B cell (primary cell): Measurements from ENCODE around the gene LGR5. TPM values are rescaled to one million over a fixed set of nuclear protein-coding genes. Genes with fewer than 3 reads are reported as not detected.

Experiments
- ATAC-seq: fragments of 200-7000 bp; cut with Tn5 transposase; one replicate; pipeline ENCODE4 v1.10.0; 2021; ENCODE audit warnings: low read depth, mild to moderate bottlenecking, moderate number of reproducible peaks, moderate library complexity
- CTCF ChIA-PET: fragments of 350-600 bp; sonication (Branson Sonifier 250); formaldehyde crosslinking; loops from one replicate; lab custom pipeline; 2021; ENCODE audit warnings: antibody characterized with exemption, inconsistent platforms; lab: Charles Lee
- POLR2A ChIA-PET: fragments of 350-600 bp; sonication (Branson Sonifier 250); formaldehyde crosslinking; loops from one replicate; lab custom pipeline; 2021; ENCODE audit warnings: antibody characterized with exemption; lab: Charles Lee
- DNase-seq: peaks from one replicate; pipeline ENCODE4 v3.0.0; 2013
- H2AFZ ChIP-seq: 2 replicates; pipeline ENCODE4 v1.6.1; 2012; ENCODE audit warnings: mild to moderate bottlenecking, low read depth, low read length; ENCODE audit not compliant: insufficient read depth, poor library complexity, severe bottlenecking
- H3K27ac ChIP-seq, 2 donors: 1 replicate in 1 of 2; 2 replicates in 1 of 2; pipeline ENCODE4 v1.5.1; 2012 to 2013; ENCODE audit warnings: low read length in 2 of 2, mild to moderate bottlenecking in 2 of 2, moderate library complexity in 1 of 2
- H3K27me3 ChIP-seq, 4 experiments: fragments of 200-600 bp in 1 of 4; sonication (generic) in 1 of 4; replicated peaks in 1 of 4; 1 replicate in 2 of 4; 2 replicates in 2 of 4; pipeline versions ENCODE4 v1.6.1 to v1.7.0; 2013 to 2016; ENCODE audit warnings: low read length in 3 of 4, mild to moderate bottlenecking in 2 of 4, mixed read lengths in 1 of 4, moderate library complexity in 1 of 4; ENCODE audit not compliant: insufficient read depth in 4 of 4, control insufficient read depth in 3 of 4; ENCODE audit errors: control extremely low read depth in 1 of 4
- H3K36me3 ChIP-seq, 2 experiments: replicated peaks in 1 of 2; 1 replicate in 1 of 2; 2 replicates in 1 of 2; pipeline versions ENCODE4 v1.6.1 to v1.7.1; 2013; ENCODE audit warnings: low read length in 1 of 2; ENCODE audit not compliant: insufficient read depth in 2 of 2, control insufficient read depth in 1 of 2; ENCODE audit errors: control extremely low read depth in 1 of 2, extremely low read depth in 1 of 2
- H3K4me1 ChIP-seq, 2 donors: fragments of 200-600 bp in 1 of 2; sonication (generic) in 1 of 2; 1 replicate in 1 of 2; 2 replicates in 1 of 2; pipeline versions ENCODE4 v1.5.1 to v1.6.1; 2013 to 2017; ENCODE audit warnings: low read length in 2 of 2; ENCODE audit not compliant: control insufficient read depth in 2 of 2, insufficient read depth in 2 of 2
- H3K4me2 ChIP-seq: replicated peaks from 2 replicates; pipeline ENCODE3; 2012; ENCODE audit warnings: mild to moderate bottlenecking, low read depth, low read length; ENCODE audit not compliant: poor library complexity, severe bottlenecking
- H3K4me3 ChIP-seq, 5 experiments: fragments of 200-600 bp in 1 of 5; sonication (generic) in 1 of 5; 1 replicate in 3 of 5; 2 replicates in 2 of 5; pipeline versions ENCODE4 v1.5.1 to v1.7.0; 2011 to 2016; ENCODE audit warnings: low read length in 4 of 5, mild to moderate bottlenecking in 4 of 5, low read depth in 2 of 5, control low read depth in 1 of 5, moderate library complexity in 1 of 5; ENCODE audit not compliant: insufficient read depth in 1 of 5; ENCODE audit errors: control extremely low read depth in 1 of 5, extremely low read depth in 1 of 5
- H3K79me2 ChIP-seq: fragments of 200-600 bp; sonication (generic); one replicate; pipeline ENCODE4 v1.6.0; 2016; ENCODE audit warnings: low read length; ENCODE audit not compliant: control insufficient read depth, insufficient read depth
- H3K9ac ChIP-seq: fragments of 200-600 bp; sonication (generic); 2 replicates; pipeline ENCODE4 v1.6.1; 2017; ENCODE audit warnings: mild to moderate bottlenecking, low read length, moderate library complexity
- H3K9me3 ChIP-seq, 3 donors: one replicate each; pipeline versions ENCODE4 v1.6.1 to v1.7.1; 2013; ENCODE audit warnings: low read length in 2 of 3; ENCODE audit not compliant: control insufficient read depth in 2 of 3, insufficient read depth in 1 of 3; ENCODE audit errors: control extremely low read depth in 1 of 3
- H4K20me1 ChIP-seq: 2 replicates; pipeline ENCODE4 v1.6.0; 2012; ENCODE audit warnings: mild to moderate bottlenecking, low read length; ENCODE audit not compliant: insufficient read depth, control insufficient read depth, poor library complexity, severe bottlenecking
- H3K27ac Mint-ChIP-seq: one replicate; pipeline ENCODE4 v1.8.0; 2021; ENCODE audit warnings: mixed read lengths
- H3K27me3 Mint-ChIP-seq: one replicate; pipeline ENCODE4 v1.8.0; 2021; ENCODE audit warnings: mixed read lengths
- H3K4me1 Mint-ChIP-seq: one replicate; pipeline ENCODE4 v1.8.0; 2021; ENCODE audit warnings: mixed read lengths
- H3K4me3 Mint-ChIP-seq: one replicate; pipeline ENCODE4 v1.8.0; 2021; ENCODE audit warnings: mixed read lengths
- H3K9me3 Mint-ChIP-seq: one replicate; pipeline ENCODE4 v1.8.0; 2022; ENCODE audit warnings: mixed read lengths; ENCODE audit not compliant: insufficient read depth
- EZH2 ChIP-seq: IDR thresholded peaks from 2 replicates; pipeline ENCODE4 v1.6.1; 2012; ENCODE audit warnings: borderline replicate concordance, low read depth, mild to moderate bottlenecking, moderate library complexity, low read length; ENCODE audit not compliant: insufficient read depth, poor library complexity, severe bottlenecking
- WGBS: methylation state at CpG from one replicate; pipeline ENCODE4 v1.1.5; 2013; ENCODE audit warnings: missing lambda C conversion rate; ENCODE audit not compliant: insufficient coverage; 5-methylcytosine and 5-hydroxymethylcytosine counted together
- intact Hi-C: fragments of 100-400 bp; cut with micrococcal nuclease; formaldehyde crosslinking; loops from one replicate; pipeline ENCODE4 v1.10.0; 2022
- polyA plus RNA-seq: library from polyadenylated mRNA; depleted of rRNA; stranded (reverse); fragments of >200 nt; gene quantifications from 2 replicates; pipeline ENCODE4 v1.2.3, GENCODE V29; 2012
- total RNA-seq, 2 donors: library from RNA; stranded (reverse); fragments of 120-200 nt in 1 of 2; gene quantifications; 1 replicate in 1 of 2; 2 replicates in 1 of 2; pipeline versions ENCODE4 v1.2.3 to v1.2.4, GENCODE V29; 2013 to 2022
- TF ChIP-seq, protein P1 (sequence below): fragments of 200-600 bp; IDR thresholded peaks from one replicate; pipeline ENCODE4 v1.8.0; 2022; ENCODE audit warnings: antibody characterized with exemption, mild to moderate bottlenecking

LGR5 gene
- total and polyA plus RNA-seq, 2 donors (not counting 1 experiment from before 2014, with no cell fraction given), result 0.06 TPM; not detected in 1

GRCh38 chr12:71456316-71456715 is 16.7 kb downstream of the LGR5 start:
- ATAC-seq, result no peak
- Histone ChIP-seq H3K4me1 (no peaks in the 10 kb centered on the region), H4K20me1 (no peaks in the 10 kb centered on the region), H3K4me3 (no peak overlapping the region), H2AFZ (no peak overlapping the region), H3K79me2 (no peaks in the 10 kb centered on the region), H3K9ac (no peak overlapping the region), H3K36me3 (no peaks in the 10 kb centered on the region), H3K9me3 (no peaks in the 10 kb centered on the region), H3K27ac (no peak overlapping the region), H3K4me2 (no peak overlapping the region), H3K27me3 (peaks cover 0 to 5% (median 1%) of the 10 kb centered on the region in 4 experiments)
- ChIA-PET CTCF (no interaction called here), POLR2A (no interaction called here)
- Mint-ChIP-seq H3K27me3 (peaks cover 37% of the 10 kb centered on the region), H3K4me3 (no peak overlapping the region), H3K4me1 (no peaks in the 10 kb centered on the region), H3K27ac (no peak overlapping the region), H3K9me3 (no peaks in the 10 kb centered on the region)
- WGBS, result 16% methylated on average over 2 of the region's 2 CpGs
- DNase-seq, result no peak
- intact Hi-C loops, result no loop called here
- no peak for TF ChIP-seq EZH2
- TF ChIP-seq, protein P1, sequence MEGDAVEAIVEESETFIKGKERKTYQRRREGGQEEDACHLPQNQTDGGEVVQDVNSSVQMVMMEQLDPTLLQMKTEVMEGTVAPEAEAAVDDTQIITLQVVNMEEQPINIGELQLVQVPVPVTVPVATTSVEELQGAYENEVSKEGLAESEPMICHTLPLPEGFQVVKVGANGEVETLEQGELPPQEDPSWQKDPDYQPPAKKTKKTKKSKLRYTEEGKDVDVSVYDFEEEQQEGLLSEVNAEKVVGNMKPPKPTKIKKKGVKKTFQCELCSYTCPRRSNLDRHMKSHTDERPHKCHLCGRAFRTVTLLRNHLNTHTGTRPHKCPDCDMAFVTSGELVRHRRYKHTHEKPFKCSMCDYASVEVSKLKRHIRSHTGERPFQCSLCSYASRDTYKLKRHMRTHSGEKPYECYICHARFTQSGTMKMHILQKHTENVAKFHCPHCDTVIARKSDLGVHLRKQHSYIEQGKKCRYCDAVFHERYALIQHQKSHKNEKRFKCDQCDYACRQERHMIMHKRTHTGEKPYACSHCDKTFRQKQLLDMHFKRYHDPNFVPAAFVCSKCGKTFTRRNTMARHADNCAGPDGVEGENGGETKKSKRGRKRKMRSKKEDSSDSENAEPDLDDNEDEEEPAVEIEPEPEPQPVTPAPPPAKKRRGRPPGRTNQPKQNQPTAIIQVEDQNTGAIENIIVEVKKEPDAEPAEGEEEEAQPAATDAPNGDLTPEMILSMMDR, result no peak

DNA sequence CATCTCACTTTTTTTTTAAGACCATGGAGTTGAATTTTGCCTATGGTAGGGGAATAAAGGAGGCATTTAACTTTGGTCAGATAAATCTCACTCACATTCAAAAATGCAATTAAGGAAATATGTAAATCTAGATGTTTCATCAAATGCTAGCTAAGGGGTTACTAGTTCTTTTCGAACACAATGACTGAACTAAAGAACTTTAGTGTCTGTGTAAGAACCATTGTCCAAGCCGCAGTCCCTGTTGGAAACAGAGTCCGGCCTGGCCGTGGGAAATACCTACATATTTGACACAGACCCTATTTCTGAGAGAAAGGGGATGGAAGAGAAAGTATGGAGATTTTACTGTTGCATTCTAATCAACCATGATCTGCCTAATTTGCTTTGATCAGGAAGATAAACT is 17.4 kb downstream of the LGR5 start:
- no peak overlapping the region for H3K4me2 ChIP-seq
- H3K4me1 ChIP-seq, result no peaks in the 10 kb centered on the region
- H3K27ac ChIP-seq, result no peak overlapping the region
- peaks cover 0 to 5% (median 1%) of the 10 kb centered on the region in 4 experiments for H3K27me3 ChIP-seq
- Mint-ChIP-seq H3K9me3 (no peaks in the 10 kb centered on the region), H3K27me3 (peaks cover 30% of the 10 kb centered on the region), H3K4me1 (no peaks in the 10 kb centered on the region), H3K27ac (no peak overlapping the region), H3K4me3 (no peak overlapping the region)
- 100% methylated on average over 1 of the region's 4 CpGs for WGBS
- POLR2A ChIA-PET, result no interaction called here
- intact Hi-C loops, result no loop called here
- no peak for ATAC-seq
- no peak for DNase-seq
- H3K9ac ChIP-seq, result no peak overlapping the region
- CTCF ChIA-PET, result interaction anchor here (1.8 kb wide), 1 partner anchor 290 kb away, joined by 4 read pairs; no protein-coding TSS in a partner anchor
- H3K36me3 ChIP-seq, result no peaks in the 10 kb centered on the region
- no peaks in the 10 kb centered on the region for H3K9me3 ChIP-seq
- no peaks in the 10 kb centered on the region for H4K20me1 ChIP-seq
- H3K4me3 ChIP-seq, result no peak overlapping the region
- no peaks in the 10 kb centered on the region for H3K79me2 ChIP-seq
- H2AFZ ChIP-seq, result no peak overlapping the region
- no peak for TF ChIP-seq EZH2
- TF ChIP-seq, protein P1, result no peak
